Cerebellar nuclear complex (tissue), 1 donor: Measurements from ENCODE around the gene SH3PXD2B.
A peak's percentile ranks its signal among the peaks of the same experiment; 100 is the strongest.

Experiments used
- DNase-seq, 2 experiments: peaks; one replicate each; lab custom pipeline; 2025; lab: John Stamatoyannopoulos, UW

The SH3PXD2B gene

DNA sequence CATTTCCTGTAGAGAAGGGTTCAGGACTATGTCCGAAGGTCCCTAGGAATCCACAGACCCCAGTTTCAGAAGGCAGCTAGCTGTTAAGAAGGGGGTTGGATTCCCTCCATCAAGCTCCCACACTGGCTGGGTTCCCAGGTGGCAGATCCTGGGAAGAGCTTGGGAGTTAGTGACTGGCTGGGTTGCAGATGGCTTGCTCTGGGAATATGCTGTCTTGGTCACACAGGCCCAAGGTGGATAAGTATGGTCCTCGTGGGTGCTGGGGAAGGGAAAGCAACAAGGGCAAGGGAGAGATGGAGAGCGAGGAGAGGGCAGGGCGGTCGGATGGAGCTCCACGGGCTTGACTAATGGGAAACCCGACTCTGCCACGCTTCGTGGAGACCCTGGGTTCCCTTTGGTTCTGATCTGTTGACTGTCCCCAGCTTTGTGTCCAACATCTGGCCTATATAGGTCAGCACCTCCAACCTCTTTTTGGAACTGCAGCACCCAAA lies 17.4 kb downstream of the SH3PXD2B start:
- DNase-seq, result no peak

GRCh38 chr5:172436078-172436878 lies 18.0 kb downstream of the SH3PXD2B start:
- DNase-seq, result no peak

DNA sequence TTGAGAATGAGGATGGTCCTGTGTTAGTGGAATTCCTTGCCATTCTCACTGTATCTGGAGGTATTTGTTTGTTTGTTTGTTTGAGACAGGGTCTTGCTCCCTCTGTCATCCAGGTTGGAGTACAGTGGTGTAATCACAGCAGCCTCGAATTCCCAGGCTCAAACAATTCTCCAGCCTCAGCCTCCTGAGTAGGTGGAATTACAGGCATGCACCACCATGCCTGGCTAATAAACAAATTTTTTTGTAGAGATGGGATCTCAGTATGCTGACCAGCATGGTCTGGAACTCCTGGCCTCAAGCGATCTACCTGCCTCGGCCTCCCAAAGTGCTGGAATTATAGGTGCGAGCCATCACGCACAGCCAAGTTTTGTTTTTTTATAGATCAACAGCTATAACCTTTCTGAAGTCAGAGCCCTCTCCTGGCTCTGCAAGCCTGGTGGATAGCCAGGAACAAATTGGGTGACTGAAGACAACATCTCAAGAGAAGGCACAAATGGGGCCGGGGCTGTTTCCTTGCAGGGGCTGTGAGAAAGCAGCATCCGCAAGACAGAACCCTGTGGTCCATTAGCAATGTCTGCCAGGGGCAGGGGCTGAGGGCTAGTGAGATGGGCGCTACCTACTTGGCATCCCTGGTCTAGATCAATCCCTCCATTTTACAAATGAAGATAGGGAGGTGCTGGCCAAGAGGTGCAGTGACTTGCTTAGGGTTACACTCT lies 18.8 kb downstream of the SH3PXD2B start:
- DNase-seq, result no peak

- DNase-seq, result no peak
These were observed 20.1 kb downstream of the SH3PXD2B start for GRCh38 chr5:172434251-172434650.

DNA sequence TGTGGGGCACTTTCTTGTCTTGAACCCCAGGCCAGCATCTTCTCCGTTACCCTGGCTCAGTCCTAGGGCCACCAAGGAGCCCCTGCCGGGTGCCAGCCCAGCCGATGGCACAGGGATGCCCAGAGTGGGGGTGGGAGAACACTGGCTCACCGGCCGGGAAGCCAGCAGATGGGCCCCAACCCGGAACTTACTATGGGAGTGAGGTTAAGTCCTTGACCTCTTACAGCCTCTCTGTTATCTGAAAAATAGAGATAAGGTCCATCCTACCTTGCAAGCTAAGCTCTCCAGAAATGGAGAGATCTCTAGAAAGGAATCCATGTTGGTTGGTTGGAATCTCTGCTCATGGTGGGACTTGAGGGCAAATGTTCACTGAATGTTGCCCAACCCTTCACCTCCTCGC lies 20.8 kb downstream of the SH3PXD2B start:
- DNase-seq, result no peak

GRCh38 chr5:172433071-172433470 lies 21.3 kb downstream of the SH3PXD2B start:
- no peak for DNase-seq

GRCh38 chr5:172430354-172430753 lies 24.0 kb downstream of the SH3PXD2B start:
- no peak for DNase-seq

- no peak for DNase-seq
These were observed 25.0 kb downstream of the SH3PXD2B start for GRCh38 chr5:172429201-172429940.

GRCh38 chr5:172428224-172429166 lies 25.8 kb downstream of the SH3PXD2B start:
- DNase-seq, result no peak

DNA sequence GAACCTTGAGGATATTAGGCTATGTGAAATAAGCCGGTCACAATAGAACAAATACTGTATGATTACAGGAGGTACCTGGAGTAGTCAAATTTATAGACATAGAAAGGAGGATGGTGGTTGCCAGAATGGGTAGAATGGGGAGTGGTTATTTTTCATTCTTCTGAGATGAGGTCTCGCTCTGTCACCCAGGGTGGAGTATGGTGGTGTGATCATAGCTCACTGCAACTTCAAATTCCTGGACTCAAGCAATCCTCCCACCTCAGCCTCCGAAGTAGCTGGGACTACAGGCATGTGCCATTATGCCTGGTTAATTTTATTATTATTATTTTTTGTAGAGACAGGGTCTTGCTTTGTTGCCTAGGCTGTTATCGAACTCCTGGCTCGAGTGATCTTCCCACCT lies 27.1 kb downstream of the SH3PXD2B start:
- DNase-seq, result no peak

GRCh38 chr5:172426086-172426485 lies 28.2 kb downstream of the SH3PXD2B start:
- no peak for DNase-seq

GRCh38 chr5:172425402-172425801 lies 28.9 kb downstream of the SH3PXD2B start:
- no peak for DNase-seq

GRCh38 chr5:172424808-172425207 lies 29.5 kb downstream of the SH3PXD2B start:
- no peak for DNase-seq

DNA sequence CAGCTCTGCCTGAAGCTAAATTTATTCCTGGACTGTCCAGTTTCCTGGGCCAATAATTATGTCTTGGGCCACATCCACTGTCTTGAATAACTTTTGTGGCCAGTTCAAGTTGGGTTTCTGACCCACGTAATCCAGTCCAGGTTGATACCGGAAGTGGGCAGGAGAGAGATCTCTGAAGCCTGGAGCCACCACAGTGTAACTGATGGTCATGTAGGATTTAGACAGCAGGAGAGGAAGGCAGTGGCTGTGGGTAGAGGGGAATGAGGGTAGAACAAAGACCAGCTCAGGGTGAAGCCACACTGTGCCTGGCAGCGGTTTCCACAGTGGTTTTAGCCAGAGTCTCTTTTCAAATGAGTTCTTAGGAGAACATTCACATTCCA lies 30.2 kb downstream of the SH3PXD2B start:
- DNase-seq, result no peak

- no peak for DNase-seq
These were observed 30.8 kb downstream of the SH3PXD2B start for GRCh38 chr5:172423379-172424110.

DNA sequence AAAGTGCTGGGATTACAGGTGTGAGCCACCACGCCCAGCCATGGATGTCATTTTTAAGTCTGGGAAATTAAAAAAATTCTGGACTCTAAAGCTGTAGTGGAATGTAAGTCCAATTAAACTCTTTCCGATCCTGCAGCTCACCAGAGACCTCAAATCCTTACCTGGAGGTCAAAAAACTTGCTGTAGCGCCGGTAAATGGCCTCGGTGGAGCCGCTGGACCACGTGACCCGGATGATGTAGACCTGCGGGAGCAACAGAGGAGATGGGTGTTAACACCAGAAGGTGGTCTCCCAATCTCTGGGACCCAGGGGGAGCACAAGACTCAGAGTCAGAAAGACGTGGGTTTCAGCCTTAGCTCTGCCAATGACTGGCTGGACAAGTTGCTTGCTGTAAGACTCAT lies 32.1 kb downstream of the SH3PXD2B start:
- DNase-seq, result no peak

DNA sequence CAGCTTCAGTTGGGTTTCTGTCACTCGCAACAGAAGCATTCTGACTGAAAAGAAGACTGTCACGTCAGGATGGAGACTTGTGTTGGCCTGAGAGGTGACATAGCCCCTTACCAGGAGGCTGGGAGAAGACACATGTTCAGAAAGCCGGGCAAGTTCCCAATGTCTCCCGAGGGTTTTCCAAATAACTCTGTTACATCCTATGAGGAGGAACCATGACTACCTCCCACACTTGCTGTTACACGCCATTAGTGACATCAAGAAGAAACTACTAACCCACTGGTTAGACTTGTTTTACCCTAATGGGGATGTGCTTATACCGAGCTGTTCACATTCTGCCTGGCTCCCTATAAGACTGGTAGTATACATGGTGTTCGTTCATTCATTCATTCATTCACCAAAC lies 33.3 kb downstream of the SH3PXD2B start:
- no peak for DNase-seq

DNA sequence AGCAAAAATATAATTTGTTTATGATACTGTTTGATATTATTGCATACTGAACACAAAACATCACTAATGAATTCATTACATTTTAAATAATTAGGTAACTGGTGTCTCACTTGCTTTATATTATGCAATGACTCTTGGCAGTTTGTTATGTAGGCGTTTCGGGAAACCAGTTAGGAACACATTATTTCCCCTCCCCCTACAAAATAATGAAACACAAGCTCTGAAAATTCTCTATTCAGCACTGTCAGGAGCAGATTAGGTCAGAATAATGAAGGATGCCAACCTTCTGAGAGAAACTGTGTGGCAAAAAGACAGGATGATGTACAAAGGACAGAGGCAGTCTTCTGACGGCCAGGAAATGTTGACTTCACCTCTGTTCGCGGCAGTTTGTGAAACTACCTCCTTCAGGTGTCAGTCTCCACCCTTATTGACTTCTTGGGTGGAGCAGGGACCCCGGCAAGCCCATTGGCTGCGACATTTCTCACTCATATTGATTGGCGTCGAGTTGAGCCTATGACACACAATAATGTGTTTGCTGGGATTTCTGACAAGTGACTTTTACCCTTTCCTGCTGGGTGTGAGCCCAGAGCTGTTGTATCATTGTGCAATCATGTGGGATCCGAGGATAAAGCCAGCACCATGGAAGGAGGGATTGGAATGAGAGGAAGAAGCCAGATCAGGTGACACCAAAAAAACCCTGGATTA lies 33.9 kb downstream of the SH3PXD2B start:
- peak; percentile 72 to 78 for DNase-seq

DNA sequence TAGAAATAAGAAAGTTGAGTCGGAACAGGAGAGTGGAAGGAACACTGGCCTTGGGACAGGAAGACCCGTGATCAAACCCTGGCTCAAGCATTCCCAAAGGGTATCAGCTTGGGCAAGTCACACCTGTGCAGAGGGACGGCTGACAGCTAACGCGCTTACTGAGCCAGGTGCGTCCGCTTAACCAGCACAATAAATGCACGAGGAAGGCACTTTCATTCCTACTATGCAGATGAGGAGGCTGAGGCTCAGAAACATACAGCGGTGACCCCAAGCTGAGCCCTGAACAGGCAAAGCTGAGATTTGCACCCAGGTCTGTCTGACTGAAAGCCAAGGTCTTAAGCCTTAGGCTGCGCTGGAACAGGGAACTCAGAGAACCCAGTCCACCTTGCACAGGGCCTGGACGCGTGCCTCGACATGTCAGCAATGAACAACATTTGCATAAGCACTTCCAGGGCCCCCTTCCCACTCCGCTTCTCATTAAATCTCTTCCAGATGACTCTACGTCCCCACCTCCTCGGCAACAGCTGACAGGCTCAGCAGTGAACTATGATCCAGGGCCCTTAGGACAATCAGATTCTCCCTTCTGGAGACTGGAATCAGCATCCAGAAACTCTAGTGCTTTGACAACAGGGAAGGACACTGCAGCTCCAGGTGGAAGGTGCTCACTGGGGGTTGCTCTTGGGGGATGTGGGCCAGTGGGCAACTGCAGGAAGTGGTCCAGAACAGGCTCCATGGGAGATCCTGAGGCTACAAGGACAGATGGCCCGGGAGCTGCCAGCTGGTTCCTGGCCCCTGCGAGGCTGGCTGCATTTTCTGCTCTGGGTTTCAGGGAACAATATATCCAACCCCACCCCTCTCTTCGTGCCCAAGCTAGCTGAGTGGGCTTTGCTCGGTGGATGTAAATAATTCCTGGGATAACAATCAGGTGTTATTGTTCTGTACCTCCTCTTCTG lies 35.2 kb downstream of the SH3PXD2B start:
- no peak for DNase-seq
